ENCODE results near the gene UBR3. TPM values are rescaled to one million over a fixed set of nuclear protein-coding genes. Genes with fewer than 3 reads are reported as not detected.

The UBR3 gene
- total RNA-seq, 2 donors from 2014 or later = 28.6 to 32.7 TPM

DNA sequence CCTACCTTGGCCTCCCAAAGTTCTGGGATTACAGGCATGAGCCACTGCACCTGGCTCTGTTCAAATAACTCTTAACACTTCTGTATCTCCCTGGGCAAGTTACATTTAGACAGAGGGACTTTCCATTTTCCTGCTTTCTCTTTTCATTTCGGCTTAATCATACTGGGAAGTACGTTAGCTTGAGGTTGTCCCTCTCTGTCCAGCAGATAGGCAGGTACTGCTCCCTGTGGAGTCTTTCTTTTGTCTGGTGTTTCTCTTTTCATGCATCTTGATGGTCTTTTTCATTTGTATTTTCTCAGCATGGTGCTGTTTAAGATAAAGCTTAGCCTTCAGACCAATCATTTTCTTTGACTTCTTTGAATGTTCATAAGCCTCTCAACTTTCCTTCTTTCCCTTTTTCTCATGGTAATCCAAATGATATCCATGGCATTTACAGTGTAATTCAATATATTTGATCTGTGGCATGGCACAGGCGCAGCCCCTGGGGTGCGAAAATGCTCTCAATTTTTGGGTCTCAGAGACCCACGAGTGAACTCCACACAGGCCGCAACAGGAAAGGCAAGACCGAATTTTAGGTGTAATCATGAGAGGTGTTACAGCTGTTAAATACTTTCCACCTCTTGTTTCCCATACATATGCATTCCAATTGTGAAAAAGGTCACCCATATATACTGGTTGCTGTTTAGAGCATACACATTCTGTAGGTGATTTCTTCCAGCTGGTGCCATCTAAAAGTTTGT, 250.7 kb downstream of the UBR3 start:
- Mint-ChIP-seq H3K4me1 (no peaks in the 10 kb centered on the region), H3K36me3 (ENCODE audit: low read depth) (peaks cover 86% of the 10 kb centered on the region), H3K27ac (peak overlapping the region; percentile 64), H3K27me3 (no peaks in the 10 kb centered on the region), H3K4me3 (no peak overlapping the region), H3K9me3 (no peaks in the 10 kb centered on the region)
- ATAC-seq (replicated peaks) = no peak

DNA sequence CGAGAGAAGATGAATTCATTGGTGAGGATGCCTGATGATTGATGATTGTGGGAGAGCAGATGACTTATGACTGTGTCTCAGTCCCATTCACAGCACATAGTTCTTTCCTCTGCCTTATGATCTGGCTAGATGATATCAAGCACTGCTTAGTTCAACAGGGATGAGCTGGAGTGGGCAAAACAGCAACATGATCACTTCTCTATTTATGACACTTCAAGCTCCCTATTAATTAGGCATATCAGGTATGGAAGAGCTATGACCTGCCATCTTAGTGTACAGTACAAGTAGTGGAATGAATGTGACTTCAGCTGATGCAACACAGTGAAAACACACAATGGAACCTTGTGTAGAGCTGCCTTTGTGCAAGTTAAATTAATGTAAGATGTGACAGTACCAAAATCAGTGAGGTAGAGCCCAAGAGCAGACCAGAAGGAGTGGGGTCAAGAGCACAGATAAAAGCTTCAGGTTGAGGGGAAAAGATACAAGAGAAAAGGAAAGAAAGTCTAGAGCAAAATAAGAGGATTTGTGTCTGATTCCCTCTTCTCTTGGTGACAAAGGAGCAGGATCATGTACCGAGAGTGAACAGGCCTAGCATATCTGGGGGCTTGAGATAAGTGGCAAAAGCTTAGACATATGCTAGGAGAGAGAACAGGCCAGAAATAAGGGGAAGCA, 257.7 kb downstream of the UBR3 start:
- no peaks in the 10 kb centered on the region for H3K9me3 Mint-ChIP-seq
- peaks cover 24% of the 10 kb centered on the region for H3K36me3 Mint-ChIP-seq (ENCODE audit: low read depth)
- ATAC-seq (replicated peaks) = no peak
- no peaks in the 10 kb centered on the region for H3K27me3 Mint-ChIP-seq
- H3K4me3 Mint-ChIP-seq = no peak overlapping the region
- H3K4me1 Mint-ChIP-seq = no peaks in the 10 kb centered on the region
- H3K27ac Mint-ChIP-seq = no peak overlapping the region

DNA sequence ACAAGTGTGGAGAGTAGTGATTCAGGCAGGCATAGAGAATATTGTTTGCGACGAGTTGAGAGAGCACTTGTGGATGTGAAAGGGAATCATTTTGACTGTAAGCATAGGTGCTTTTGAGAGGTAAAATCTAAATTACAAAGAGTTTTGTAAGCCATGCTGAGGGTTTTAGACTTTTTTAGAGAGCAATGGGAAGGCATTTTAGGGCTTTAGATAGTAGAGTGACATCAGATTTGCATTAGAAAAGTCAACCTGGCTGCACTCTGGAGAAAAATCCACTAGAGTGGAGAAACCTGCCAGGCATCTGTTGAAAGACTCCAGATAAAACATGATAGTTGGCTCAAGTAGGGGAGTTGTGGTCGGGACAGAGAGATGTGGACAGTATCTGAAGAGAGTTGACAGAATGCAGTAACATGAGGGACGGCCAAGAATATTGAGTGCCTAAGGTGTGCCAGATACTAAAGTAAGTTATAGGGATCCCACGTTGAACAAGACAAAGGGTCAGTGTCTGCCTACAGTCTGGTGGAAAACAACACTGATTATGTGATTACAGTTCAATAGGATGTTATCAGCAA, 258.9 kb downstream of the UBR3 start:
- H3K27me3 Mint-ChIP-seq = no peaks in the 10 kb centered on the region
- ATAC-seq (replicated peaks) = no peak
- peaks cover 7% of the 10 kb centered on the region for H3K9me3 Mint-ChIP-seq
- H3K27ac Mint-ChIP-seq = no peak overlapping the region
- peaks cover 17% of the 10 kb centered on the region for H3K36me3 Mint-ChIP-seq (ENCODE audit: low read depth)
- no peak overlapping the region for H3K4me3 Mint-ChIP-seq
- no peaks in the 10 kb centered on the region for H3K4me1 Mint-ChIP-seq

DNA sequence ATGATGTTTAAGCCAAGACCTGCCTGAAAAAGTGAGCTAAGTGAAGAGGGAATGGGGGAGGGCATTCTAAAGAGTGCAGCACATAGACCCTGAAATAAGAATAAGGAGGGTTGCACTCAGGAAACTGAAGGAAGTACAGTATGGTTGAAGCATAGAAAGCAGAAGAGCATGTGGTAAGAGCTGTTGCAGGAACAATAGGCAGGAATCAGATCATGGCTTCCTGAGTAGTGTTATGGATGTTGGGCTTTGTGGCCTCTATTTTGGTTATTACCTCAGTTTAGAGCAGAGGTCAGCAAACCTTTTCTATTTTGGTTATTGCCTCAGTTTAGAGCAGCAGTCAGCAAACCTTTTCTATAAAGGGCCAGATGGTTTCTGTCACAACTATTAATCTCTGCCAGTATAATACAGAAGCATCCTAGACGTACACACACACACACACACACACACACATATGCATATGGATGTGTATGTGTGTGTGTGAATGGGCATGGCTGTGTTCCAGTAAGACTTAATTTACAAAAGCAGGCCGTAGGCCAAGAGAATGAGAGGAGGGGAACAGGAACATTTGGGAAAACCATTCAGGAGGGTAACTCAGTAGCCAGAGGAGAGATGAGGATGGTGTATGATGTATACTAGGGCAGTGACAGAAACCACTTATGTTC, 259.6 kb downstream of the UBR3 start:
- peaks cover 7% of the 10 kb centered on the region for H3K9me3 Mint-ChIP-seq
- ATAC-seq (replicated peaks) = no peak
- no peaks in the 10 kb centered on the region for H3K4me1 Mint-ChIP-seq
- H3K36me3 Mint-ChIP-seq (ENCODE audit: low read depth) = peaks cover 10% of the 10 kb centered on the region
- H3K27ac Mint-ChIP-seq = no peak overlapping the region
- H3K27me3 Mint-ChIP-seq = no peaks in the 10 kb centered on the region
- H3K4me3 Mint-ChIP-seq = no peak overlapping the region

DNA sequence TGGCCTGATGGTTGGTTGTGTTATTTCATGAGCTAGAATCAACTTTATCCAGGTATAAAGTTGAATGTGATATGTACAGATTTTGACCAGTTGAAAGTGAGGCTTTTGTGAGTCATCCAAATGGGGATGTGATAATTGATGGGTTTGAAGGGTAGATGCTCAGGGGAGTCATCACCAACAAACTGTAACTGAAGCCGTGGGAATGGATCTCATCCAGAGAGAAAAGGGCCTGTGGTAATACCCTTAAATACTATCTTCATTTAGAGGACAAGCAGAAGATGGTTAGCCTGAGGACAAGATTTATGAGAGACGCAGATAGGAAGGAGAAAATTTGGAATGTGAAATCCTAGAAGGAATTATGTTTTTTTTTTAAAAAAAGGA, 260.1 kb downstream of the UBR3 start:
- Mint-ChIP-seq H3K27me3 (no peaks in the 10 kb centered on the region), H3K4me3 (no peak overlapping the region), H3K27ac (no peak overlapping the region), H3K9me3 (peaks cover 7% of the 10 kb centered on the region), H3K36me3 (ENCODE audit: low read depth) (peaks cover 5% of the 10 kb centered on the region), H3K4me1 (no peaks in the 10 kb centered on the region)
- no peak for ATAC-seq (replicated peaks)

DNA sequence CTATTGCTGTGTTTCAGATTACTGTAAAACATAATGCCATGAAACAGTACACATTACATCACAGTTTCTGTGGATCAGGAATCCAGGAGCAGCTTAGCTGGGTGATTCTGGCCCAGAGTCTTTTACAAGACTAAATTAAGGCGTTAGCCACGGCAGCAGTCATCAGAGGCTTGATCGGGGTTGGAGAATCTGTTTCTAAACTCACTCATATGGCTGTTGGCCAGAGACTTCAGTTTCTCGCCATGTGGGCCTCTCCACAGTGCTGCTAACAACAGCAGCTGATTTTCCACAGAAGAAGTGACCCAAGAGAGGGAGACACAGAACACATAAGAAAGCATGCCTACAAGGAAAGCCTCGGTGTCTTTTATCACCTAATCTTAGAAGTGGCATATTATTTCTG, 261.5 kb downstream of the UBR3 start:
- ATAC-seq (replicated peaks) = no peak
- no peaks in the 10 kb centered on the region for H3K36me3 Mint-ChIP-seq (ENCODE audit: low read depth)
- H3K9me3 Mint-ChIP-seq = peaks cover 13% of the 10 kb centered on the region
- H3K4me3 Mint-ChIP-seq = no peak overlapping the region
- no peaks in the 10 kb centered on the region for H3K4me1 Mint-ChIP-seq
- H3K27ac Mint-ChIP-seq = no peak overlapping the region
- H3K27me3 Mint-ChIP-seq = no peaks in the 10 kb centered on the region

DNA sequence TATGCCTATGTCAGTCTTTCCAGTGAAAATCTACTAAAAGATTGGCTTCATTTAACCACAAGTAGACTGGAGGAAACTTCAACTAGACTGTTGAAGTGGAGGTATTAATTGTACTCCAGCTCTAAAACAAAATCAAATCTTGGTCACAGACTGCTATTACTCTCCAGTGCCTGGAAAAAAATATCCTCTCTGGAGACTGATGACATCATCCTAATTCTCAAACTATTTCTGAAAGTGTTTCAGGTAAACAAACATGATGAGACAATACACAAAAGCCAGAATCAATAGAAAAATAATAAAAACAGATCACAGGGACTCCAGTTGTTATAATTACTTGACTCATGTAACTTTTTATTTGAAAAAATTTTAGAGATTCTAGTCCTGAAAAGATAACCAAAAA, 263.0 kb downstream of the UBR3 start:
- Mint-ChIP-seq H3K4me1 (no peaks in the 10 kb centered on the region), H3K4me3 (no peak overlapping the region), H3K27me3 (no peaks in the 10 kb centered on the region), H3K9me3 (peaks cover 13% of the 10 kb centered on the region), H3K36me3 (ENCODE audit: low read depth) (no peaks in the 10 kb centered on the region), H3K27ac (no peak overlapping the region)
- no peak for ATAC-seq (replicated peaks)

DNA sequence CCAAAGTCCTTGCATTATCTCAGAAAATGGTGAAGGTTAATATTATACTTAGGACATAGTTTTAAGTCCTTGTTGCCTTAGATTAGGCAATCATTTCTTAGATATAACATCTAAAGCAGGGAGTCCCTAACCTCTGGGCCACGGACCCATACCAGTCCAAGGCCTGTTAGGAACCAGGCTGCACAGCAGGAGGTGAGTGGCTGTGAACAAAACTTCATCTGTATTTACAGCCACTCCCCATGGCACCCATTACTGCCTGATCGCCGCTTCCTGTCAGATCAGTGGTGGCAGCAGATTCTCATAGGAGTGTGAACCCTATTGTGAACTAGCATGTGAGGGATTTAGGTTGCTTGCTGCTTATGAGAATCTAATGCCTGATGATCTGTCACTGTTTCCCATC, 264.2 kb downstream of the UBR3 start:
- Mint-ChIP-seq H3K4me1 (no peaks in the 10 kb centered on the region), H3K27me3 (no peaks in the 10 kb centered on the region), H3K27ac (no peak overlapping the region), H3K36me3 (ENCODE audit: low read depth) (no peaks in the 10 kb centered on the region), H3K9me3 (peaks cover 13% of the 10 kb centered on the region), H3K4me3 (no peak overlapping the region)
- no peak for ATAC-seq (replicated peaks)

DNA sequence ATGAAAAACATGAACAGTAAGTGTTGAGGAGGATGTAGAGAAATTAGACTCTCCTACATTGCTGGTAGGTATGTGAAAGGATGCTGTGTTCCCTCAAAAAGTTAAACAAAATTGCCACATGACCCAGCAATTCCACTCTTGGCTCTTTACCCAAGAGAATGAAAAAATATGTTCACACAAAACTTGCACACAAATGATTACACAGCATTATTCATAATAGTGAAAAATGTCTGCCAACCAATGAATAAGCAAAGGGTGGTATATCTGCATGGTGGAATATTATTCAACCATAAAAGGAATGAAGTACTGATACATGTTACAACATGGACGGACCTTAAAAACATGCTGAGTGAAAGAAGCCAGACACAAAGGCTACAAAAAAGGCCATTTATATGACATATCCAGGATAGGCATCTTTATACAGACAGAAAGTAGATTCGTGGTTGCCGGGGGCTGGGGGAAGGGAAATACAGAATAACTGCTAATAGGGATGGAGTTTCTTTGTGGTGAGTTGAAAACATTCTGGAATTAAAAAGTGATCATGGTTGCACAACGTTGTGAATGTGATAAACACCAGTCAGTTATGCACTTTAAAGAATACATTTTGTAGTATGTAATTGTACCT, 265.3 kb downstream of the UBR3 start:
- no peak for ATAC-seq (replicated peaks)
- Mint-ChIP-seq H3K9me3 (peaks cover 13% of the 10 kb centered on the region), H3K27me3 (no peaks in the 10 kb centered on the region), H3K4me3 (no peak overlapping the region), H3K4me1 (no peaks in the 10 kb centered on the region), H3K27ac (no peak overlapping the region), H3K36me3 (ENCODE audit: low read depth) (no peaks in the 10 kb centered on the region)

DNA sequence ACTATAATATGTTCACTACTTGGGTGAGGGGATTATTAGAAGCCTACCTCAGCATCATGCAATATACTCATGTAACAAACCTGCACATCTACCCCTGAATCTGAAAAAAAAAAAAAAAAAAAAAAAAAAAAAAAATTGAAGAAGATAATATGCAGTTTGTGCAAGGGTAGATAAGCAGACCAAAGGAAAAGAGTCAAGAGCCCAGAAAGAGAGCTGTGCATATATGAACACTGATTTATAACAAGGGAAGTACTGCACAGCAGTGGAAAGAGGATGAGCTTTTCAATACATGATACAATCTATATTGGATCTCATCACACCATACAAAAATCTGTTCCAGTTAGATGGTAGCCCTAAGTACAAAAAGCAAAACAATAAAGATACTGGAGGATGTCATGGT, 268.1 kb downstream of the UBR3 start:
- no peak overlapping the region for H3K4me3 Mint-ChIP-seq
- peaks cover 12% of the 10 kb centered on the region for H3K9me3 Mint-ChIP-seq
- no peak overlapping the region for H3K27ac Mint-ChIP-seq
- no peaks in the 10 kb centered on the region for H3K27me3 Mint-ChIP-seq
- ATAC-seq (replicated peaks) = no peak
- no peaks in the 10 kb centered on the region for H3K36me3 Mint-ChIP-seq (ENCODE audit: low read depth)
- H3K4me1 Mint-ChIP-seq = no peaks in the 10 kb centered on the region

DNA sequence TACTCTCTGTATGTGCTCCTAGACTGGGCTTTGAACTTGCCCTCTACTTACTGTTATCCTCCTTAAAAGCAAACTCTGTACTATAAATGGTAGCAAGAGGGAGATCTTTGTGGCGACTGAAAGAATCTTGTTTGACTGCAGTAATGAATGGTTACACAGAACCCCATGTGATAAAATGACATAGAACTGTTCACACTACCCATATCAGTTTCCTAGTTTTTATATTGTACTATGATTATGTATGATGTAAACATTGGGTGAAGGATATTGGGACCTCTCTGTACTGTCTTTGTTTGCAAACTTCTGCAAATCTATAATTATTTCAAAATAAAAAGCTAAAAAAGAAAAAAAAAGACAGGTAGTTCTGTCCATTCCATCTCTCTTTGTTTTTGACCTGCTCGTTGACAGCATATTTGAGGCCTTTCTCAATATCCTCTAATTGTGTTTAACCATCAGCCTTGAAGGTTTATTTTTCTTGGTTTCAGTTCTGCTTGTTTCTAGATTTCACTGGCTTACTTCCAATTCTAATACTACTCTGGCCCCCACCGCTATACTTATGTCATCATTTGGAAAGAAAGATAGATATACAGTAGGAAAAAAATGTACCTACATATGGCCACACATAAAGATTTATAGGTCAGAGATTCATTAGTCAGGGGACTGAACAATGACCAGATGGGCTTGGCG, 271.5 kb downstream of the UBR3 start:
- Mint-ChIP-seq H3K4me1 (no peaks in the 10 kb centered on the region), H3K27me3 (no peaks in the 10 kb centered on the region), H3K27ac (no peak overlapping the region), H3K9me3 (no peaks in the 10 kb centered on the region), H3K36me3 (ENCODE audit: low read depth) (no peaks in the 10 kb centered on the region), H3K4me3 (no peak overlapping the region)
- ATAC-seq (replicated peaks) = no peak

DNA sequence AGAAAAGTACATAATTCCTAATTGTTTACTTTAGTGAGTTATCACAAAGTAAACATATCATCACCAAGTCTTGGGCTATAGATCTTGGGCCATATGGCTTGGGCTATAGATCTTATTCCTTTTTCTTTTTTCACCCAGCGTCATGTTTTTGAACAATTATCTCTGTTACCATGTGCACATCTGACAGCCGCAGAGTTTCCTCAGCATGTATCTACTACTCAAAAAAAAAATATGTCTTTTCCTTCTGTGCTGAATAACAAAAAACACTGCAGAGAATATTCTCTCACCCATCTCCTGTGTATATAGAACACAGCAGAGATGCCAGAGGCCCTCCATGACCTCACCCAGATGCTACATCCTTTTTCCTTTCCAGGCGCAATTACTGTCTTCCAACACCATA, 274.5 kb downstream of the UBR3 start:
- Mint-ChIP-seq H3K36me3 (ENCODE audit: low read depth) (no peaks in the 10 kb centered on the region), H3K4me3 (no peak overlapping the region), H3K27me3 (no peaks in the 10 kb centered on the region), H3K9me3 (no peaks in the 10 kb centered on the region), H3K27ac (no peak overlapping the region), H3K4me1 (no peaks in the 10 kb centered on the region)
- no peak for ATAC-seq (replicated peaks)

DNA sequence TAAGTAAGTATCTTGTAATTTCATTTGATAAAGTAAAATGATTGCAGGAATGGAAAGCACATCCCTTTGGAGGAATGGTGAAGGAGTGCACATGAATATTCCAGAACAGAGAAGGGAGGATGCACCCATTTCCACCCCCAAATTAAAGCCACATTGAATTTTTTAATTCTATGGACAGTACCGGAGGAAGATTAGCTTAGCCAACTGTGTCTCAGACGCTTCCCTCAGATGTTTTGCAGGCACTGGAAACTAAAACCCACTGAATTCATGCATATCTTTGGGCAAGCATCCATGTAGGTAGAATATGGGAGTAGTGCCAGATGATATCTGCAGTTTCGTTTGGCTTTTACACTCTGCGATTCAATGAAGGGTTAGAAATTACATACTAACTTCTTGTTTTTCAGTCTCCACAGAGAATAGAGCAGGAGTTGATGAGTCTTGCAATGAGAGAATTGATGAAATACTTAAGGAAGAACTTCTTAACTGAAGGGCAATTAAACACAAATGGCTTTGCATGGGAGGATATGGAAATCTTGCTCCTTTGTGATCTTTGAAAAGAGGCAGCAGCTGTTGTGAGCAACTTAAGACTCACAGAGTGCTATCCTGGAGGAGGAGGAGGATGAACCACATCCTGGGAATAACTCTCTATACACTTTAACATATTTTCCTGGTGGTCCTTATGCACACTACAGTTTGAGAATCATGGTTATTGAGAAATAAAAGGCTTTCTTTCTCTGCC, 279.0 kb downstream of the UBR3 start:
- H3K9me3 Mint-ChIP-seq = no peaks in the 10 kb centered on the region
- H3K27me3 Mint-ChIP-seq = no peaks in the 10 kb centered on the region
- H3K4me3 Mint-ChIP-seq = no peak overlapping the region
- no peaks in the 10 kb centered on the region for H3K36me3 Mint-ChIP-seq (ENCODE audit: low read depth)
- ATAC-seq (replicated peaks) = no peak
- no peaks in the 10 kb centered on the region for H3K4me1 Mint-ChIP-seq
- no peak overlapping the region for H3K27ac Mint-ChIP-seq
